HG02798 (cell line): Measurements from ENCODE around the gene NBPF4.
"Not testable (repeated sequence)": the region's sequence is repeated elsewhere in the genome, so short reads cannot be mapped to it uniquely, and the experiment has no call there.

ENCODE experiments used
- ATAC-seq: cut with Tn5 transposase; IDR thresholded peaks from one replicate; pipeline ENCODE4 v1.9.1; 2021; ENCODE audit warnings: mild to moderate bottlenecking; ENCODE audit not compliant: unreplicated experiment, poor library complexity

Gene NBPF4

GRCh38 chr1:108214641-108215465, 29.0 kb downstream of the NBPF4 start:
- peak; percentile 66 for ATAC-seq

GRCh38 chr1:108211014-108211413, 32.9 kb downstream of the NBPF4 start:
- ATAC-seq: no peak

DNA sequence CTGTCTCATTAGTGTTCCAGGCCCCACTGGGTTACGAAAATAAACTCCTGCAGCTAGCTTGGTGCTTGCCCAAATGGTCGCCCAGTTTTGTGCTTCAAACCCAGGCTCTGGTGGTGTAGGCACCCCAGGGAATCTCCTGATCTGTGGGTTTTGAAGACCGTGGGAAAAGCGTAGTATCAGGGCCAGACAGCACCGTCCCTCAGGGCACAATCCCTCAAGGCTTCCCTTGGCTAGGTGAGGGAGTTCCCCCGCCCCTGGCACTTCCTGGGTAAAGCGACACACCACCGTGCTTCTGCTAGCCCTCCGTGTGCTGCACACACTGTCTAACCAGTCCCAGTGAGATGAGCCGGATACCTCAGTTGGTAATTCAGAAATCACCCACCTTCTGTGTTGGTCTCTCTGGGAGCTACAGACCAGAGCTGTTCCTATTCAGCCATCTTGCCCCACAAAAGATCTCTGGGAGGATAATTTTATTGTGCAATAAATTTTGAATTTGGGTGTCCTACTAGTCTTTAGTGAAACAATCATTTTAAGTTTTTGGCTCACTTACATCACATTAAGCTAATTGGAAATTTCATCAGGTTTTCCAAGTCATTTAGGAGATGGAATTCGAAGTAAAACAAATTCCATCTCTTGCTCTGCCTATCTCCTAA, 34.3 kb downstream of the NBPF4 start:
- ATAC-seq: no peak

GRCh38 chr1:108208724-108209446, 35.0 kb downstream of the NBPF4 start:
- no peak for ATAC-seq

- ATAC-seq: not testable (repeated sequence)
Observed at GRCh38 chr1:108203582-108203981, 40.3 kb downstream of the NBPF4 start.

DNA sequence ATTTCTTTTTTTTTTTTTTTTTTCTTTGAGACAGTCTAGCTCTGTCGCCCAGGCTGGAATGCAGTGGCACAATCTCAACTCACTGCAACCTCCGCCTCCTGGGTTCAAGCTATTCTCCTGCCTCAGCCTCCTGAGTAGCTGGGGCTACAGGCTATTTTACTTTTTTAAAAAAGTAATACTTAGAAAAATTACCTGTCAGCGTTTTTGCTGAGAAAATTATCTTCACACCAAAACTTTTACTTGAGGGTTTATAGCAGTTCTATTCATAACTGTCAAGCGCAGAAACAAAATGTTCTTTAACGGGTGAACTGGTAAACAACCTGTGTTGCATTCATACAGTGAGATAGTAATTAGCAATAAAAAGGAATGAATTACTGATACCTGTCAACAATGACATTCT, 42.2 kb downstream of the NBPF4 start:
- ATAC-seq: no peak

DNA sequence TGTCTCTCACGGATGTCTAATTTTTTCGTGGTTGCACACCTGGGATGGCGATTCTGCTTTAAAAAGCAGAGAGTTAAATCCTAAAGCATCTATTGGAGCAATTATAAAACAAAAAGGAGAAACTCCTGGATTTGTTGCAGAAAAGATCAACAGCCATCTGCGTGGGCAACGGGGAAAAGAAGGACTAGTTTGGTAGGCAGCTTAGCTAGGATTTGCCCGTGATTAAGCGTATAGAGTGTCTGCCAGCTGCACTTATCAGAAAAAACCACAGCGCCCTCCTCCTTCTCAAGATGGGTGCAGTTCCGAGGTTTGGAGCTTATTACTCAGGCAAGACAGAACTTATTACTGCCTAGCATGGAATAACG, 43.2 kb downstream of the NBPF4 start:
- peak; percentile 30 for ATAC-seq

DNA sequence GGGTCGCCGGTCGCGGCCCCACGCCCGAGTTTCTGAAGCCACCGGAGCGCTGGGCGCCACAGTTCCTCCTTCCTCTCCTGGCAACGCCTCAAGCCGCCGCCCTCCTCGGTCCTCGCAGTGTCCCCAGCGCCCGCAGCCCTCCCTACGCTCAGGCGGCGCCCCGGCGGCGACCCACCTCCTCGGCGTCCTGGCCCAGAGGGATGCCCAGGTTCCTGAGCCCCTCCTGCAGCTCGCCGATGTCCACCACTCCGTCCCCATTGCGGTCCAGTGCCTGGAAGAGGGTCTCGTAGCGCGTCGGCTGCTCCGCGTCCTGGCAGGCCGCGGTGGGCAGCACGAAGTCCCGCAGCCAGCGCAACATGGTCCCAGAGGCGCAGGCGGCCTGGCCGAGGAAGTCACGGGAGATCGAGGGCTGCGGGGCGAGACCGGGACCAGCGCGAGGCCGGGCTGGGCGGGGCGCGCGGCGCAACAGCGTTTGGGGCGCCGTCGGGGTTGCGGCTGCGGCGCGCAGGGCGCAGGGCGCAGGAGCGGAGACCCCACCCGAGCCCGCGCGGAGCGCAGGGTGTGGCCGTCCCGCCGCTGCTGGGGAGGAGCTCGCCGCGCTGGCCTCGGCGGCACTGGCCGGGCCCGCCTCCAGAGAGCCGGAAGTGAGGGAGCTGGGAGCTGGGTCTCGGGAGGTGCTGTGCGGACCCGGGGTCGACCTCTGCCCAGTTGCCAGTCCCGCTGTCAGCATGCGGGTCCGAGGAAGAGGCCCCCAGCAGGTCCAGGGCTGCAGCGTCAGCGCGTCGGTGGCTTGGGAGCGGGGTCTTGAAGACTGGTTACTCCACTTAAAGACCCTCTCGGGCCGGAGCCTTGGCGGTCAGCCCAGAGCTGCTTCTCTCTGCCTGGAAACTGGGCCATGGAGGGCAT, 43.8 kb downstream of the NBPF4 start, which contains the start of gene SLC25A24:
Gene SLC25A24, minus strand, starts transcription at position 563 of the 906 bp plus-strand sequence. Its CDS starts 205 bp downstream, at position 358.
- peak; percentile 95 for ATAC-seq

DNA sequence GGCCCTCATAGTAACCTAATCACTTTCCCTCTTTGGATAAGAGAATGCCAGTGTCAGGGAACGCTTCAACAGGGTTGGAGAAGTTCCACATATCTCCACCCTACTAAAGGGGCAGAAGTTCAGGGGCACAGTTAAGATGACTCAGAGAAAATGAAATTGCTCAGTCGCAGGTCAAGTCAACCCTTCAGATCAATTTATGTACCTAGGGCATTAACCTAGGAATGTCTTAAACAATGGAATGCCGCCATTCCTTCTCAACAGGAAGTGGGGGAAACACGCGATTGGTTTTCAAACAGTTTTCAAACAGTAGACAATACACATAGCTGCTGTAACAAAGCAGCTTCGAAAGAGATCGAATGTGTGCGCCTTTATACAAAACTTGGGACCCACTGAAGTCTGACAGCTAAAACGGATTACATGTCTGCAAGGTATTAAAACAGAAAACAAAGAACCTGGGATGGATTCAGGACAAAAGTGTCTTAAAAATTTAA, 44.6 kb downstream of the NBPF4 start:
- no peak for ATAC-seq

- no peak for ATAC-seq
Observed at GRCh38 chr1:108194051-108194450, 49.8 kb downstream of the NBPF4 start.

DNA sequence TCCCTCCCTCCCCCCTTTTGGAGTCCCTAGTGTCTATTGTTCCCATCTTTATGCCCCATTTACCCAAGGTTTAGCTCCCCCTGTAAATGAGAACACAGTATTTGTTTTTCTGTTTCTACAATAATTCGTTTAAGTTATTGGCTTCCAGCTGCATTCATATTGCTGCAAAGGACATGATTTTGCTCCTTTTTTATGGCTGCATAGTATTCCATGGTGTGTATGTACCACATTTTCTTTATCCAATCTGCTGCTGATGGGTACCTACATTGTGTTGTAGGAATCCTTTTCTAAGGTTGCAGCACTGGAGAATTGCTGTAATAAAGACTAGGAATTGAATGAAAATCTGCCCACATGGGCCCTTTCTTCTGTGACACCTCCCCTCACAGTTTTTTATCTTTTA, 50.5 kb downstream of the NBPF4 start:
- ATAC-seq: no peak

- ATAC-seq: no peak
Observed at GRCh38 chr1:108192581-108192980, 51.3 kb downstream of the NBPF4 start.

- ATAC-seq: peak; percentile 58
Observed at GRCh38 chr1:108190686-108191416, 53.0 kb downstream of the NBPF4 start.

DNA sequence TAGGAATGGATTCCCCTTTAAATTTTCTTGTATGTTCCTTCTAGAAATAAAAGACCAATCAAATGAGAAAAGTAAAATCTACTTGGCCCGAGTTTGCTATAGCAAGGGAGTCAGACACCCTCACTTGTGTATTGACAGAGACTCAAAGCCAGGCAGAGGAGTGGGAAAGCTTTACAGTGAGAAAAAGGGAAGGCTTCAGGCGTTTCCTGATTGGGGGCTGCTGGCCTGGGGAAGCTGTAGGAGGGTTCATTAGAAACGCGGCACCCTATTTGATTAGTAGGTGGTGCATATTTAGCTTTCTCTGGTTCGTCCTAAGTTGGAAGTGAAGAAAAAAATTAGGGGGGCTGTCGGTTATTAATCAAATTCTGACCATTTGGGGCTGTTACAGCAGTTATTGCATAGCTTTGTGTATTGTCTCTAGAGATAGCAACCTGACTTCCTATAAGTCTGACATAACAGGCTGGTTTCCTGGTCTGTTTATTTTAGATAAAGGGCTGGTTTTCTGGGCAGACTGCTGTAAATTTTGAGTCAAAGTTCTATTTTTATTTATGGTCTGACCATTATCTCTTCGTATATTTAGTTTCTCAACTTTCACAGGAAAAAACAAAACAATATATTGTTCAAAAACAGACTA, 53.8 kb downstream of the NBPF4 start:
- ATAC-seq: no peak

GRCh38 chr1:108188801-108189200, 55.1 kb downstream of the NBPF4 start:
- no peak for ATAC-seq

GRCh38 chr1:108182959-108183700, 60.7 kb downstream of the NBPF4 start:
- no peak for ATAC-seq

- no peak for ATAC-seq
Observed at GRCh38 chr1:108179018-108179417, 64.9 kb downstream of the NBPF4 start.
